ENCODE measurements around the gene DNAJC5G. TPM values are rescaled to one million over a fixed set of nuclear protein-coding genes. Genes with fewer than 3 reads are reported as not detected.

DNAJC5G gene
- total and polyA plus RNA-seq, 2 donors (not counting 3 experiments of a cell fraction or from before 2014, with no cell fraction given), result 0.77 to 1.4 TPM

DNA sequence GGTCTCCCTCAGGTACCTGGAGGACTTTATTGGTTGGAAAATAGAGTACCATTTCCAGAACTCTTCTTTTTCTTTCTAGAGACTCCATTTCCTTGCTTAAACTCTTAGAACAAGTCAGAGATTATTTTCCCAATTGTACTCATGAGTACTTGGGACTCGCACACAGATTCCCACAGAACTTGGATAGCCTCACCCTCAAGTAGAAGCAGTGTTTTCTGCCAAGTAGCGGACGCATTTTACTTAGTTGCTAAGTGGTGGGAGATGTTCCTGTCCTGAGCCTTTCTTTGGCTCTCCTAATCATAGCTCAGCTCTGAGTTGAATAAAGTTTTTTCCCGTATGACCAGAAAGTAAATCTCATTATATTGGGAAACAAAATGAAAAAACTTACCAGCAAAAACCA, 29.6 kb upstream of the DNAJC5G start:
- Histone ChIP-seq H3K9me1 (replicated peaks; ENCODE audit: control insufficient read depth, extremely low read depth, insufficient read depth, low read length) (no peaks in the 10 kb centered on the region), H3K4me1 (ENCODE audit: control insufficient read depth, extremely low read depth, insufficient read depth, low read length) (peaks cover 15% of the 10 kb centered on the region), H3K9ac (replicated peaks; ENCODE audit: extremely low read depth, insufficient read depth, low read length) (no peak overlapping the region), H3K27me3 (ENCODE audit: control insufficient read depth in 2 of 2, insufficient read depth in 2 of 2, low read length in 2 of 2) (no peaks in the 10 kb centered on the region), H3K9me3 (replicated peaks; ENCODE audit: control insufficient read depth, insufficient read depth, low read length) (no peaks in the 10 kb centered on the region), H3K4me3 (replicated peaks in 1 of 3; ENCODE audit: insufficient read depth in 1 of 3, low read depth in 1 of 3, low read length in 3 of 3) (no peak overlapping the region), H2AFZ (ENCODE audit: low read depth, low read length) (no peak overlapping the region), H3K79me2 (ENCODE audit: control insufficient read depth, insufficient read depth, low read length) (no peaks in the 10 kb centered on the region), H3K36me3 (ENCODE audit: control insufficient read depth in 2 of 2, extremely low read depth in 1 of 2, insufficient read depth in 2 of 2, low read length in 2 of 2) (peaks cover 19 to 38% of the 10 kb centered on the region in 2 experiments), H3K4me2 (ENCODE audit: insufficient read depth, low read length) (no peak overlapping the region), H3K27ac (ENCODE audit: insufficient read depth, low read depth, low read length) (no peak overlapping the region), H4K20me1 (replicated peaks; ENCODE audit: control insufficient read depth, extremely low read depth, insufficient read depth, low read length) (no peaks in the 10 kb centered on the region)
- intact Hi-C loops (cut with micrococcal nuclease) (loop anchor here (5.0 kb wide), 1 partner anchor 127 kb away; the partner anchor contains the start of genes EIF2B4 and SNX17), dilution Hi-C loops (cut with MboI; ENCODE audit: extremely low pct_ligation_motif_present, low sequenced_read_pairs) (no loop called here)
- FAIRE-seq (no peak), DNase-seq (ENCODE audit: low read depth, low spot score) (no peak)
- TF ChIP-seq EZH2 (IDR thresholded peaks at IDR 0.05; ENCODE audit: borderline replicate concordance, low read depth, low read length, severe bottlenecking), result no peak
- no peak for TF ChIP-seq GATA2 (IDR thresholded peaks at IDR 0.05; ENCODE audit: insufficient read depth, insufficient read length, low read depth, low read length)
- no peak for TF ChIP-seq FOS (IDR thresholded peaks at IDR 0.05; ENCODE audit: borderline replicate concordance, insufficient read depth, low read length)
- no peak for TF ChIP-seq JUN (IDR thresholded peaks at IDR 0.05; ENCODE audit: borderline replicate concordance, insufficient read depth, insufficient read length, low read depth)
- peak; percentile 25 for TF ChIP-seq POLR2A (IDR thresholded peaks at IDR 0.05; ENCODE audit: low read depth, low read length)
- no TSS peak for BruUV-seq (replicated peaks)
- CTCF ChIA-PET, result interaction anchor here (0.9 to 4.5 kb wide), 3 partner anchors 34 to 58 kb away, joined by 4 to 33 read pairs (median 4); no protein-coding TSS in a partner anchor
- POLR2A ChIA-PET, result no interaction called here

DNA sequence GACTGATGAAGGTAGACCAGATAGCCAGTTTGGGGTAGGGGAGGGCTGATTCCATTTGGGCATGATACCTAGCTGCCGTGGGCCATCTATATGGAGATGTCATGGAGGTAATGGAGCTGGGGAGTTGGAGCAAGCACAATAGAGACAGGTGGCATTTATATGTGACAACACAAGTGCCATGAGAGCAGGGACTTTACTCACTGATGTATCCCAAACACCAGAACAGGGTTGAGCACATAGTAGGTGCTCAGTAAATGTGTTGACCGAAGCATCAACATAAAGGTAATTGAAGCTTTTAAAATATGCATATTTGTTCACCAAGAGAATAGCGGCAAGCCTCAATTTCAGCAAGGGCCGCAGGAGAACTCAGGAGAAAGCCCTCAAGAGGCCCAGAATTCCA, 27.3 kb upstream of the DNAJC5G start:
- Histone ChIP-seq H3K36me3 (ENCODE audit: control insufficient read depth in 2 of 2, extremely low read depth in 1 of 2, insufficient read depth in 2 of 2, low read length in 2 of 2) (peaks cover 10 to 16% of the 10 kb centered on the region in 2 experiments), H3K4me1 (ENCODE audit: control insufficient read depth, extremely low read depth, insufficient read depth, low read length) (peaks cover 15% of the 10 kb centered on the region), H3K4me3 (replicated peaks in 1 of 3; ENCODE audit: insufficient read depth in 1 of 3, low read depth in 1 of 3, low read length in 3 of 3) (no peak overlapping the region), H3K9ac (replicated peaks; ENCODE audit: extremely low read depth, insufficient read depth, low read length) (no peak overlapping the region), H3K27me3 (ENCODE audit: control insufficient read depth in 2 of 2, insufficient read depth in 2 of 2, low read length in 2 of 2) (no peaks in the 10 kb centered on the region), H3K9me3 (replicated peaks; ENCODE audit: control insufficient read depth, insufficient read depth, low read length) (no peaks in the 10 kb centered on the region), H3K79me2 (ENCODE audit: control insufficient read depth, insufficient read depth, low read length) (no peaks in the 10 kb centered on the region), H3K4me2 (ENCODE audit: insufficient read depth, low read length) (no peak overlapping the region), H3K9me1 (replicated peaks; ENCODE audit: control insufficient read depth, extremely low read depth, insufficient read depth, low read length) (no peaks in the 10 kb centered on the region), H3K27ac (ENCODE audit: insufficient read depth, low read depth, low read length) (no peak overlapping the region), H2AFZ (ENCODE audit: low read depth, low read length) (no peak overlapping the region), H4K20me1 (replicated peaks; ENCODE audit: control insufficient read depth, extremely low read depth, insufficient read depth, low read length) (no peaks in the 10 kb centered on the region)
- dilution Hi-C loops (cut with MboI; ENCODE audit: extremely low pct_ligation_motif_present, low sequenced_read_pairs), result no loop called here
- TF ChIP-seq, protein P1, sequence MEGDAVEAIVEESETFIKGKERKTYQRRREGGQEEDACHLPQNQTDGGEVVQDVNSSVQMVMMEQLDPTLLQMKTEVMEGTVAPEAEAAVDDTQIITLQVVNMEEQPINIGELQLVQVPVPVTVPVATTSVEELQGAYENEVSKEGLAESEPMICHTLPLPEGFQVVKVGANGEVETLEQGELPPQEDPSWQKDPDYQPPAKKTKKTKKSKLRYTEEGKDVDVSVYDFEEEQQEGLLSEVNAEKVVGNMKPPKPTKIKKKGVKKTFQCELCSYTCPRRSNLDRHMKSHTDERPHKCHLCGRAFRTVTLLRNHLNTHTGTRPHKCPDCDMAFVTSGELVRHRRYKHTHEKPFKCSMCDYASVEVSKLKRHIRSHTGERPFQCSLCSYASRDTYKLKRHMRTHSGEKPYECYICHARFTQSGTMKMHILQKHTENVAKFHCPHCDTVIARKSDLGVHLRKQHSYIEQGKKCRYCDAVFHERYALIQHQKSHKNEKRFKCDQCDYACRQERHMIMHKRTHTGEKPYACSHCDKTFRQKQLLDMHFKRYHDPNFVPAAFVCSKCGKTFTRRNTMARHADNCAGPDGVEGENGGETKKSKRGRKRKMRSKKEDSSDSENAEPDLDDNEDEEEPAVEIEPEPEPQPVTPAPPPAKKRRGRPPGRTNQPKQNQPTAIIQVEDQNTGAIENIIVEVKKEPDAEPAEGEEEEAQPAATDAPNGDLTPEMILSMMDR (IDR thresholded peaks at IDR 0.05; ENCODE audit: extremely low read depth in 1 of 2, insufficient read depth in 1 of 2, low read depth in 1 of 2, low read length in 2 of 2), result no peak
- TF ChIP-seq FOS (IDR thresholded peaks at IDR 0.05; ENCODE audit: borderline replicate concordance, insufficient read depth, low read length), result no peak
- TF ChIP-seq, protein P2, sequence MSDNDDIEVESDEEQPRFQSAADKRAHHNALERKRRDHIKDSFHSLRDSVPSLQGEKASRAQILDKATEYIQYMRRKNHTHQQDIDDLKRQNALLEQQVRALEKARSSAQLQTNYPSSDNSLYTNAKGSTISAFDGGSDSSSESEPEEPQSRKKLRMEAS (IDR thresholded peaks at IDR 0.05; ENCODE audit: insufficient read depth, insufficient read length), result no peak
- no peak for TF ChIP-seq POLR2A (IDR thresholded peaks at IDR 0.05; ENCODE audit: low read depth, low read length)
- no peak for TF ChIP-seq GATA2 (IDR thresholded peaks at IDR 0.05; ENCODE audit: insufficient read depth, insufficient read length, low read depth, low read length)
- no peak for TF ChIP-seq MYC (IDR thresholded peaks at IDR 0.05; ENCODE audit: low read depth, low read length)
- no peak for TF ChIP-seq JUN (IDR thresholded peaks at IDR 0.05; ENCODE audit: borderline replicate concordance, insufficient read depth, insufficient read length, low read depth)
- no peak for TF ChIP-seq POLR2AphosphoS5 (IDR thresholded peaks at IDR 0.05; ENCODE audit: insufficient read depth, low read depth, low read length)
- no peak for TF ChIP-seq EZH2 (IDR thresholded peaks at IDR 0.05; ENCODE audit: borderline replicate concordance, low read depth, low read length, severe bottlenecking)
- intact Hi-C loops (cut with micrococcal nuclease), result loop anchor here (5.0 kb wide), 1 partner anchor 124 kb away; the partner anchor contains the start of genes EIF2B4 and SNX17
- no peak for FAIRE-seq
- POLR2A ChIA-PET, result no interaction called here
- no TSS peak for BruUV-seq (replicated peaks)
- no peak for DNase-seq (ENCODE audit: low read depth, low spot score)
- CTCF ChIA-PET, result interaction anchor here (1.2 to 6.8 kb wide), 3 partner anchors 33 to 78 kb away, joined by 3 to 81 read pairs (median 33); partner anchors contain the start of gene TRIM54

All from endothelial cell of umbilical vein (primary cell).